HG03064 (cell line): ENCODE data around the gene ENOPH1.
"Not testable (repeated sequence)": the region's sequence is repeated elsewhere in the genome, so short reads cannot be mapped to it uniquely, and the experiment has no call there.

Source experiments
- ATAC-seq: cut with Tn5 transposase; IDR thresholded peaks from one replicate; pipeline ENCODE4 v1.9.1; 2021; ENCODE audit warnings: low read depth; ENCODE audit not compliant: unreplicated experiment

The ENOPH1 gene

DNA sequence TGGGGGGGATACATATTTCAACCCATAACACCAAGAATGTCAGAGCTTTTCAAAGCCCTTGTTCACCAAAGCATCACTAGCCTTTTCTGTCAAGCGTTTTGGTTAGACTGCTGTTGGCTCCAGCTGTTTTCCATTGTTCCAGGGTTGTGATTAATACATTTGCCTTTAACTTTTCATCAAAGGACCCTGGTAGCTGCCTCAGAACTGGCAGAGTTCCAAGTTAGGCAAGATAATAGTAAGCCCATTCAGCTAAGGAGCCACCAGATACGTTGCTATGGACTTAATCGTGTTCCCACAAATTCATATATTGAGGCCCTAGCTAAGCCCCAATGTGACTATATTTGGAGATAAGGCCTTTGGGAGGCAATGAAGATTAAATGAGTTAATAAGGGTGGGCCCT, 37.1 kb downstream of the ENOPH1 start:
- ATAC-seq = no peak

DNA sequence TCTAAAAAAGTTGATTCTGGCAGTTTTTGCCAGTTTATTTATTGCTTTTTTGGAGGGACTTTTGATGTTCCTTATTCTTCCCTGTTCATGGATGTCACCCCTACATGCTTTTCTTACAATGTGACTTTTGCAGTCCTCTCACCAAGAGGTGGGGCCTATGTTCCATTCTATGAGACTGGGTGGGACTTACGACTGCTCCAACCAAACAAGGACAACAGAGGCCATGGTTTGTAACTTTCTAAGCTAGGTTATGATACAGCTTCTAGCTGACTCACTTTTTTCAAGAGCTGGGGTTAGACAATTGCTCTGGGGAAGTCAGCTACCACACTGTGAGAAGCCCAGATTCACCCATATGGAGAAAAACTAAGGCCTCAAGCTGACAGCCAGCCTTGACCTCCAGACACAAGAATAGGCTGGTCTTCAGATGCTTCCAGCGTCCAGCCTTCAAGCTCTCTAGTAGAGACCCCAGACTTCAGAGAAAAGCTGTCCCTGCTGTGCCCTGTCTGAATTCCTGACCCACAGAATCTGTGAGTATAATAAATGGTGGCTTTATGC, 39.5 kb downstream of the ENOPH1 start:
- no peak for ATAC-seq

DNA sequence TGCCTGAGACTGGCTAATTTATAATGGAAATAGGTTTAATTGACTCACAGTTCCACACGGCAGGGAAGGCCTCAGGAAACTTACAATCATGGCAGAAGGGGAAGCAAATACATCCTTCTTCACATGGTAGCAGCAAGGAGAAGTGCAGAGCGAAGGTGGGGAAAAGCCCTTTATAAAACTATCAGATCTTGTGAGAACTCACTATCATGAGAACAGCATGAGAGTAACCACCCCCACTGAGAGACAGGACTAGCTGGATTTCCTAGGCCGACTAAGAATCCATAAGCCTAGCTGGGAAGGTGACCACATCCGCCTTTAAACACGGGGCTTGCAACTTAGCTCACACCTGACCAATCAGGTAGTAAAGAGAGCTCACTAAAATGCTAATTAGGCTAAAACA, 42.7 kb downstream of the ENOPH1 start:
- ATAC-seq = not testable (repeated sequence)

DNA sequence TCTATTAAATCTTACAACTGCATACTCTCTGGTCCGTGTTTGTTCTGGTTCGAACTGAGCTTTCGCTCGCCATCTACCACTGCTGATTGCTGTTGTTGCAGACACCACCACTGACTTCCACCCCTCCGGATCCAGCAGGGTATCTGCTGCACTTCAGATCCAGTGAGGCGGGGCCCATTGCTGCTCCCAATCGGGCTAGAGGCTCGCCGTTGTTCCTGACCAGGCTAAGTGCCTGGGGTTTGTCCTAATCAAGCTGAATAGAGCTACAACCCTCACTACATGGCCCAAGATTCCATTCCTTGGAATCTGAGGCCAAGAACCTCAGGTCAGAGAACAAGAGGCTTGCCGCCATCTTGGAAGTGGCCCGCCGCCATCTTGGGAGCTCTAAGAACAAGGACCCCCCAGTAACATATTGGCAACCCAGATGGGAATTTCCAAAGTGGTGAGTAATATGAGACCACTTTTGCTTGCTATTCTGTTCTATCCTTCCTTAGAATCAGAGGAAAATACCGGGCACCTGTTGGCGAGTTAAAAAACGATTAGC, 43.3 kb downstream of the ENOPH1 start:
- no peak for ATAC-seq

DNA sequence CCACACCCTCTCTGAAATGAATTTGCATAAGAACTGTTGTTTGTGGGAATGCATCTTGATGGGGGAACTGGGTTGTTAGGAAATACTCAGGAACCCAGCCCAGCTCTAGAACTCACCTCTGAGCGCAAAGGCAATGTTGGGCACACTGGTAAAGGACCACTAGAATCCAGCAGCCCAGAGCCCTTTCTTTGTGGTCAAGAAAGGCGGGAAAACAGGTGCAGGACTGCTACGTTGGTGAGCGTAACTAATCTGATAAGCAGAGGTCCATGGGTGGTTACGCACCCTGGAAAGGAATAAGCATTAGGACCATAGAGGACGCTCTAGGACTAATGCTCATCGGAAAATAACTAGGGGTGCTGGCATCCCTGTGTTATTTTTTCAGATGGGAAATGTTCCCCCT, 45.5 kb downstream of the ENOPH1 start:
- ATAC-seq = not testable (repeated sequence)

DNA sequence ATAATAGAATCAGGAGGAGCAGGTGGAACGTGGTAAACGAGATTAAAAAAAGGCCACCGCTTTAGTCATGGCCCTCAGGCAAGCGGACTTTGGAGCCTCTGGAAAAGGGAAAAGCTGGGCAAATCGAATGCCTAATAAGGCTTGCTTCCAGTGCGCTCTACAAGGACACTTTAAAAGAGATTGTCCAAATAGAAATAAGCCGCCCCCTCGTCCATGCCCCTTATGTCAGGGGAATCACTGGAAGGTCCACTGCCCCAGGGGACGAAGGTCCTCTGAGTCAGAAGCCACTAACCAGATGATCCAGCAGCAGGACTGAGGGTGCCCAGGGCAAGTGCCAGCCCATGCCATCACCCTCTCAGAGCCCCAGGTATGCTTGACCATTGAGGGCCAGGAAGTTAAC, 47.1 kb downstream of the ENOPH1 start:
- not testable (repeated sequence) for ATAC-seq

DNA sequence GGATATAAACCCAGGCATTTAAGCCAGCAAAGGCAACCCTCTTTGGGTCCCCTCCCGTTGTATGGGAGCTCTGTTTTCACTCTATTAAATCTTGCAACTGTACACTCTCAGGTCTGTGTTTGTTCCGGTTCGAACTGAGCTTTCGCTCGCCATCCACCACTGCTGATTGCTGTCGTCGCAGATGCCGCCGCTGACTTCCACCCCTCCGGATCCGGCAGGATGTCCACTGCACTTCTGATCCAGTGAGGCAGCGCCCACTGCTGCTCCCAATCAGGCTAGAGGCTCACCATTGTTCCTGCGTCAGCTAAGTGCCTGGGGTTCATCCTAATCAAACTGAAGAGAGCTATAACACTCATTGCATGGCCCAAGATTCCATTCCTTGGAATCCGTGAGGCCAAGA, 49.2 kb downstream of the ENOPH1 start:
- no peak for ATAC-seq

DNA sequence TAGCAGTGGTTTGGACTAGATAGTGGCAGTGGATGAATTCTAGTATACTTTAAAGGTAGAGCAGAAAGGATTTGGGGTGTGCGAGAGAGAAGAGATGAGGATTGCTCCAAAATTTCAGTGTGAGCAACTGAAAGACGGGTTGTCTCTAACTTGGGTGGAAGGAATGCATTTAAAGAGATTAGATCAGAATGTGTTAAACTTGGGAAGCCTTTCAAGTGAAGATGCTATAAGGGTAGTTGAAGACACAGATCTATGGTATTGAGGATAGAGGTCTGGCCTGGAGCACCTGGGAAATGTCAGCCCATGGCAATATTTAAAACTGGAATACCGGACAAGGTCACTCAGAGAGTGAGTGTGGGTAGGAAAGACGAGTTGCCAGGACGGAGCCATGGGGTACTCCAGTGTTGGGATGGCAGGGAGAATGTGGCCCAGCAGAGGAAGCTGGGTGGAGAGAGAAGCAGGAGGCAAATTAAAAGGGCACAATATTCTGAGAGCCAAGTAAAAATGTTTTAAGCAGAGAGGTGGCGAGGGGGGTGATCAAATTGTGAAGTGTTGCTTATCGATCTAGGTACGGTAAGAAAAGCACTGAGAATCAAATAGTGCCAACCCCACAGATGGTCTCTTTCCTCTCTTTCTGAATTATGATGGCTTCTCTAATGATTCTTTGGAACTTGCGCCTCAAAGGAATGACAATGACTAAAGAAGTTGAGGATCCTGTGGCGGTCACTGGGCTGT, 50.5 kb downstream of the ENOPH1 start:
- ATAC-seq = no peak

DNA sequence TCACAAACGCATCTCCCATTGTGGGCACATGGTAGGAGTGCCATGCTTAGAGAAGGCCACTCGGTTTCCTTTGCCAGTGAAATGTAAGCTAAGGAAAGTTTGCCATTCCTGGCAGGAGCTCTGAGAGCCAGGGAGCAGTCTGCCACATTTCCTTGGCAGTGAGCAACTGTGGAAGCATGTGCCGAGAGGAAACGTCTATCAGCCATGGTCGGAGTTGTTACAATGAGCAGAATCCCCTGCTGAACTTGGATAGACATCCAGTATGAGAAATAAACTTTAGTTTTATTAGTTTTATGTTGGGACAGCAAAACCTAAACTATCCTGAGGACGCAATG, 51.1 kb downstream of the ENOPH1 start:
- ATAC-seq = no peak

DNA sequence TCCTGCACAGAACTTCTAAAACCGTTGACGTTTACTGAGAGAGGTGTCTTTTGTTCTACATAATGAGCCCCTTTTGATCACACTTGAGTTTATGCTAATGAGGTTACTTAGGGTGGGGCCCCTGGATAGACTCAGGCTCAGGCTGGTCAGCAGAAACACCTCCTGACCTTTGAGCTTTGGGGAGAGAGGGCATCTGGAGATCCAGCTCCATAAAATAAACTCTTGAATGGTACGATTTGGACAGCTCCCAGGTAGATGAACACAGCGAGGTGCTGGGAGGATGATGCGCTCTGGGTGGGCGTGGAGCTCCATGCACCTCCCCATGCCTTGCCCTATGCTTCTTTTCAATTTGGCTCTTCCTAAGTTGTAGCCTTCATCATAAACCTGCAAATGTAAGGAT, 52.0 kb downstream of the ENOPH1 start:
- ATAC-seq = no peak

DNA sequence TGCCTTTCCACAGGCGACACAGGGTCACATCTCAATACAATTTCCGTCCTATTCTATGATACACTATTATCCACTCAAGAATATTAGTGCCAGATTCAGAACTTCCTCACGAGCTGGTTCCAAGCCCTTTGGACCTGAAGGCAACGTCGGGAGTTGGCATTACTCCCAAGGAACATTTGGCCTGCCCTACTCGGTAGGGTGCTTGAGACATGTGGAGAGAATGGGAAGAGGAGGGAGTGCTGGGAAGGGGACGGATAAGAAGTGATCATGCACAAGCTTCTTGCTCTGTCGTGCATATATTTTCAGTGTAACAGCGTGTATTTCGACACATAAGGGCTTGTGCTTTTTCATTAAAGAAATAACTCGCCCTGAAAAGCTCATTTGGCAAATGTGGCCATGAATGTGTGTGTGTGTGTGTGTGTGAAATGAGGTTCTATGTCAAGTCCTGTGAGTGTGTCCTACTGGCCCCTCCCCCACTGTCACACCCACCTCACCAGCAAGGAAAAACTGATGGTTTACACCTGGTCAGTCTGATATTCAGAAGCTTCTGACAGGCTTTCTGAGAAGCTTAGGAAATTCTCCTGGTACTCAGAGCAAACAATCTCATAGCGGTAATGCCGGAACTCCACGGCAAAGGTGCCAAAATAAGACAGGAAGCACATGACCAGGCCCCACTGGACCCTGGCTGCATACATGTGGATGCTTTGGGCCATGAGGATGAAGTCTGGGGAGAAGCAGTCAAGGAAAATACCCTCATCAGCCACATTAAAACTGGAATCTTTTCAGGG, 54.8 kb downstream of the ENOPH1 start:
- ATAC-seq = no peak

DNA sequence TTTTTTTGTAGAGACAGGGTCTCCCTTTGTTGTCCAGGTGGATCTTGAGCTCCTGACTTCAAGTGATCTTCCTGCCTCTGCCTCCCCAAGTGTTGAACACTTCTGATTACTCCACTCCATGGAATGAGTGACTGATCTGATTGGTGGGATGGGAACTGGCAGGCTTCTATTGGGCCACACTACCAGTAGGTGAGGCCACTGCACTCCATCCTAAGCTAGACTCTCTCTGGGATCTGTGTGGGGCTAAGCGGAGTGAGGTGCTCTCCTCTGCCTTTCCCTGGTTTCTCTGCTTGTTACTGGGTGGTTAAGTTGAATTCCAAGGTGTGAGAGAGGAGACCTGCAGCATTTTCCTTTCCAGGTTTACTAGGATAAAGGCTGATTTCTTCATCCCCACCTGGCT, 58.7 kb downstream of the ENOPH1 start:
- ATAC-seq = no peak

DNA sequence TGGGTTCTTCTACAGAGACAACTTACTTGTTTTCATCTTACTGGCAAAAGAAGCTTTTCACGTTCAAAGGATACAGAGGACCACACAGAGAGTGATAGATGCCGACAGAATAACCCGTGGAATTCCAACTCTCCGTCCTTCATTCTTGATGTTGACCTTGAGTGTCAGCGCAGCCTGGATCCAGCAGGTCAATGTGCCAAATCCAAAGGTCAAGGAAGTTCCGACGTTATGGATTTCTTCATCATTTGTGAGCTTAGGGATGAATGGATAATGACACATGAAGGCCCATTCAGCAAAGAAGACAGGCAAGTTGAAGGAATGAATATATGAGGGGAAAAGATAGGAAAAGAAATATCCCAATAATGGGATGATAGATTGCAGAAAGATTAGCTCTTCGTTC, 59.6 kb downstream of the ENOPH1 start:
- no peak for ATAC-seq

DNA sequence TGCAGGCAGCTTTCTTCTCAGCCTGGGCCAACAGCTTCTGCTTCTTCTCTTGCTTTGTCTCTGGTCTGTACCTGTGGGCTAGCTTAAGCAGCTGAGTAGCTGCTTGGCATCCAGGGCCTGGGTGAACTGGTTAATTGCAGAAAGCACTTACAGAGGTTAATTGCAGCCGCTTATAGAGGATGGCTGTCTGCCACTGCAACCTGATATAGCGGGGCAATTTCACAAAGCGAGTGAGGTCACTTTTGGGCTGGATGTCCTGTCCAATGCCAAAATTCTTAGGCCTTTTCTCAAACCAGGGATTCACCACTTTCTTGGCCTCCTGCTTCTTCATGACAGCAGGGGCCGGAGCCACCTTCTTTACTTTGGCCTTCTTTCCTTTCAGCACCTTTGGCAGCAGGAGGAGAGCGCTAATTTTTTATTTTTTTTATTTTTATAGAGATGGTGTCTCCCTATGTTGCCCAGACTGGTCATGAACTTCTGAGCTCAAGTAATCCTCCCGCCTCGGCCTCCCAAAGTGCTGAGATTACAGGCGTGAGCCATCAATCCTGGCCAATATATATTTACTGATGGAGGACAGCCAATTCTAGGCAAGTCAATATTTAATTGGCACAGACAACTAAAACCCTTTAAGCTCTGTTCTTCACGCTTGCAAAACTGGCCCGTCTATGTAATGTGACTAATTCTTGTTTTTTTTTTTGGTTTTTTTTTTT, 61.0 kb downstream of the ENOPH1 start:
- no peak for ATAC-seq

DNA sequence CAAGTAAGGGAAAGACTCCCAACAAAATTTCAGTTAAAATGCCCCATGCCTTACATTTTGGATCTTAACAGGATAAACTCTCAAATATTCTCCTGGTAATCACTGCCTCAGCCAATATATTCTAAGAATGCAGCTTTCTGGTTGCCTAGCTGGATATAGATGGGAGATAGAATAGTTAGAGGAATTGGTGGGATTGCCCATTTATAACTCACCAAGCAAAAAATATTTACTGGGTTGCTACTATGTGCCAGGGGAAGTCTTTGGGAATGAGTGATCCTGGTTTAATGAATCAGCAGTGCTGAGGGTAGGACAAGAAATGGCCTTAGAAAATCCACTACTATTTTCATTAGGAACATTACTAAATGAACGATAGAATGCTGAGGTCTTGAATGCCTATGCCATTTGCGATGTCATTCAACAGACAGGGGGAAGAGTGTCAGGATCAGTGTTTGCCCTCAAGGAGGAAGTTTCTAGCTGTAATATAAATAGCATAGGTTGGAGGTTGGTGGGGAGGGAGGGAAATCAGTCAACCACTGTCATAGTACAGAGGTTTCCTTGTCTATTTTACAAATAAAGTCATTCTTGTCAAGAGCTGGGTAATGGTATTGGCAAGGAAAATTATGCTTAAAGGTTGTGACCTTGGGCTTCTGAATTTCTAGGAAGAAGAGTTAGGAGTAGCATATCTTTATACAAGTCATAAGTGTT, 63.5 kb downstream of the ENOPH1 start:
- ATAC-seq = no peak

DNA sequence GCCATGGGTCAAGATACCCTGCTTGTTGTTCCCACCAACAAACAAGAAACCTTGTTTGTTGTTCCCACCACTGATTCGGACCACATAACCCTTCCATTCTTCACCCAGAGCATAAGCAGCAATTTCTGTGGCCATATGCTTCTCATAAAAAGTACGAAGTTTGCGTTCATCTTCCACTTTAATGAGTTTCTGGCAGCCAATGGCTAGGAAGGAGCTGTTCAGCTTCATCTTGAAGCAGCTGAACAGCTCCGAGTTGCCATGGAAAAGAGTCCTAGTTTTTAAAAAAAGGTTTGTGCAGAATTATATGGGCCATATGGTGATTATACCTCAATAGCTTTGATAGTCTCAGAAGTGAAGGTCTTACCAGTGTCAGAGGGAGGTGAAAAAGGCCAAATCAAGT, 65.3 kb downstream of the ENOPH1 start:
- no peak for ATAC-seq

DNA sequence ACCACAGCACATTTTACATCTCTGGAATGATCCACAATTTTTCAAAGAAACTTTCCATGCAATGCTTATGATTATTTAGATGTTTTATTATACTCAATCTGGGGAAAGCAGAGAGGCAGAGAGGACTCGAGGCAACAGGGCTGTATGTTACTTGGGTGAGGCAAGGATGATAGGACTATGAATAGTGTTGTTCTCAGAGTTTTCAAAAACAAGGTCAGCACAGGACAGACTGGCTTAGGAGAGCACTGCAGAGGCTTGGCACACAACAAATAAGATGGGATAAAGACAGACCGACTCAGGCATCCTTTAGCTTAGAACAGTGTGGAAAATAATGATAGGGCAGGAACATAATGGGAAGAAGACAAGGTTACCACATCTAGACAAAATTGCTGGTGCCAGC, 66.0 kb downstream of the ENOPH1 start:
- no peak for ATAC-seq

DNA sequence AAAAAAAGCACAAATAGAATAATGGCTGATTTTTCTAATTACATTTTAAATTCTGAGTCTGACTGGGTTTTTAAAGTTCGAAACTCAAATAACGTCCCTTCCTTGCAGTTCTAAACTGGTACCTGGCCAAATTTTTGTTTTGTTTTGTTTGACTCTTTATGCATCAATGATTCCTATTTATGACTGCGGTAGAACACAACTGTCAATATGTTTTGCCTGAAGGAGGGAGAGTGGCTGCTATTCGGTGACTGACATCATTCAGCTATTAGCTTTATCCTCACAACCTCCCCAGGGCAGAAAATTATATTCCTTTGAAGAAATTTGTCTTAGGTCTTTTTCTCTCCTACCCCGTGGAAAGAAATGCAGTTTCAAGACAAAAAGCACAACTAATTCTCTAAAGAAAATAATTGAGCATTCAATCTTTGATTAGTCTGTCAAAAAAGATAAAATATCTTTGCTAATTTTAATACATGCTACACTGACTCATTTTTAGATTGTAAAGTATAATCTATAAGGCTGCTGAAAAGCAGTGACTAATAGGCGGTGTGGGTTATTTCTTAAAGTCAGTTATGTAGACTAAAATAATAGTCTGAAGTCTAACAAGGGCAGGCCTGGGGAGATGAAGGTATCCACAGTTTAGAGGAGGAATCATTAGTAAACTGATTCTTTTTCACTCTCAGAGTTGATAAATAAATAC, 69.5 kb downstream of the ENOPH1 start:
- ATAC-seq = no peak

DNA sequence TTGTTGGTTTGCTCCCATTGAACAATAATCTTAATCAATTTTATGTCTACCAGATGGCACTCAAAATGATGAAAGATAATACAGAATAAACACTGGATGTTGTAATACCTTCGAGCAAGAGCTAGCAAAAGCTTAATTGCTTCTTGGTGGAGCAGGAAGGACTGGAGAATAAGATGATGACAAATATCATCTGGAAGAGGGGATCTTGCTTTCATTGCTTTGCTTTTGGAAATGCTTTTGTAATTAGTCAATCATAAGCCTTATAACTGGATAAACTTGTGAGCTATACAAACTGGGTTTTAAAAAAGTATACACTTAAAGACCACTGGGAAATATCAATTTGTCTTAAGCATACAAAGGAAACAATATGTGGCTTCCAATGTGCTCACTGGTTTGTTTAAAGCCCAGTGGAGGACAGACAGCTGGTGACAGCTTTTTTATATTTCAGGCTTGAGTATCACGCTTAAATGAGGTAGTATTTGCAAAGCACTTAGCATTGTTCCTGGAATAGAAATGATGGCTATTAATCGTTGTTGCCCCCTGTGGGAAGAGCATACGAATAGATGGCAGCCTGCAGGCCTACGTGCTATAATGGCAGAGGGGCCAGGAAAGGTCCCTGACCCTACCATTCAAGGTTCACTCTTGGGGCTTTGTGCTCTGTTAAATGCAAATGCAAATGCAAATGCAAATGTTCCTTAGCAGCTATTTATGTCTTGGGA, 70.2 kb downstream of the ENOPH1 start:
- no peak for ATAC-seq

DNA sequence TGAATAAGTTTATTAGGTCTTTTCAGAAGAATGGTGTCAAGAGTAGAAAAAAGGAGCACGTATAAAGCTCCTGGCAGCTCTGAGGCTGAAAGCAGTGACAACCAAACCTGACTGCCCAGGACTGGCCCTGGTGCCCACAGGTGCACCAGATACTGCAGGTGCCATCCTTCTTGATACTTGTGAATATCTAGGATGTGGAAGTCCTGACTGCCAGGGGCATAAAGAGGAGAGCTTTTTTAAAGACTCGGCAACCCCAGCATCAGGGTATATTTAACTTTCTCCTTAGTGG, 70.7 kb downstream of the ENOPH1 start:
- no peak for ATAC-seq
